GM23338 (cell line): ENCODE measurements around the gene SEMA4C. TPM values are rescaled to one million over a fixed set of nuclear protein-coding genes. Genes with fewer than 3 reads are reported as not detected.

ENCODE experiments used
- ATAC-seq: fragments of 200-7000 bp; cut with Tn5 transposase; 3 replicates; pipeline ENCODE4 v1.9.1; 2020
- DNase-seq: peaks from one replicate; pipeline ENCODE4 v3.0.0-alpha.2; 2015; ENCODE audit warnings: low spot score
- H2AFZ ChIP-seq: fragments of 200-600 bp; sonication (generic); 2 replicates; pipeline ENCODE4 v1.8.0; 2016; ENCODE audit warnings: antibody characterized with exemption, mild to moderate bottlenecking, moderate library complexity
- H3F3A ChIP-seq: fragments of 200-600 bp; sonication (generic); replicated peaks from 2 replicates; pipeline ENCODE4 v1.8.0; 2017; ENCODE audit warnings: antibody characterized with exemption, mixed run types, low read depth
- H3K27ac ChIP-seq: fragments of 200-600 bp; sonication (generic); 2 replicates; pipeline ENCODE4 v1.6.1; 2016; ENCODE audit warnings: low read depth
- H3K27me3 ChIP-seq: fragments of 200-600 bp; sonication (generic); 2 replicates; pipeline ENCODE4 v1.8.0; 2016; ENCODE audit warnings: mild to moderate bottlenecking, mixed run types, moderate library complexity; ENCODE audit not compliant: insufficient read depth
- H3K36me3 ChIP-seq: fragments of 200-600 bp; sonication (generic); 2 replicates; pipeline ENCODE4 v1.8.0; 2016; ENCODE audit warnings: mild to moderate bottlenecking; ENCODE audit not compliant: insufficient read depth
- H3K4me1 ChIP-seq: fragments of 200-600 bp; sonication (generic); 2 replicates; pipeline ENCODE4 v1.8.0; 2016; ENCODE audit warnings: mild to moderate bottlenecking, moderate library complexity; ENCODE audit not compliant: insufficient read depth
- H3K4me2 ChIP-seq: fragments of 200-600 bp; sonication (generic); 2 replicates; pipeline ENCODE4 v1.7.1; 2017; ENCODE audit warnings: mixed run types
- H3K4me3 ChIP-seq: fragments of 200-600 bp; sonication (generic); 2 replicates; pipeline ENCODE4 v1.6.1; 2016; ENCODE audit warnings: mixed run types
- H3K79me2 ChIP-seq: fragments of 200-600 bp; sonication (generic); replicated peaks from 2 replicates; pipeline ENCODE4 v1.8.0; 2017; ENCODE audit warnings: mild to moderate bottlenecking; ENCODE audit not compliant: insufficient read depth
- H3K9me2 ChIP-seq: fragments of 200-600 bp; sonication (generic); 2 replicates; pipeline ENCODE4 v1.8.0; 2017; ENCODE audit not compliant: insufficient read depth
- H4K20me1 ChIP-seq: fragments of 200-600 bp; sonication (generic); replicated peaks from 2 replicates; pipeline ENCODE4 v1.8.0; 2017; ENCODE audit warnings: mild to moderate bottlenecking; ENCODE audit not compliant: insufficient read depth
- H3K27ac Mint-ChIP-seq: 2 replicates; pipeline ENCODE4 v1.8.0; 2020; ENCODE audit warnings: inconsistent platforms, mild to moderate bottlenecking, moderate library complexity, mixed read lengths
- H3K27me3 Mint-ChIP-seq: 3 replicates; pipeline ENCODE4 v1.8.0; 2022; ENCODE audit warnings: low read depth, mild to moderate bottlenecking, moderate library complexity, mixed read lengths, inconsistent platforms; ENCODE audit not compliant: insufficient read depth, poor library complexity
- H3K36me3 Mint-ChIP-seq: 3 replicates; pipeline ENCODE4 v1.8.0; 2021; ENCODE audit warnings: low read depth, mild to moderate bottlenecking, inconsistent platforms, moderate library complexity, mixed read lengths
- H3K4me1 Mint-ChIP-seq: 3 replicates; pipeline ENCODE4 v1.8.0; 2020; ENCODE audit warnings: mild to moderate bottlenecking, inconsistent platforms, mixed read lengths
- H3K4me3 Mint-ChIP-seq: 3 replicates; pipeline ENCODE4 v1.8.0; 2021; ENCODE audit warnings: moderate library complexity, mild to moderate bottlenecking, inconsistent platforms, mixed read lengths
- H3K9me3 Mint-ChIP-seq: 3 replicates; pipeline ENCODE4 v1.8.0; 2020; ENCODE audit warnings: moderate library complexity, mild to moderate bottlenecking, inconsistent platforms, mixed read lengths
- CREB1 ChIP-seq: fragments of 250-450 bp; sonication (Bioruptor Pico); IDR thresholded peaks from 2 replicates; pipeline ENCODE4 v1.5.0; 2020; ENCODE audit warnings: low read depth, mild to moderate bottlenecking, moderate library complexity
- JUNB ChIP-seq: IDR thresholded peaks from one replicate; pipeline ENCODE4 v1.6.1; 2016; ENCODE audit warnings: antibody characterized with exemption; ENCODE audit not compliant: unreplicated experiment
- NANOG ChIP-seq: IDR thresholded peaks from 2 replicates; pipeline ENCODE4 v1.6.1; 2016; ENCODE audit warnings: antibody characterized with exemption, borderline replicate concordance
- REST ChIP-seq: IDR thresholded peaks from one replicate; pipeline ENCODE4 v1.6.1; 2018; ENCODE audit warnings: antibody characterized with exemption; ENCODE audit not compliant: unreplicated experiment
- ZNF114 ChIP-seq: fragments of 250-450 bp; sonication (Bioruptor Pico); IDR thresholded peaks from 2 replicates; pipeline ENCODE4 v1.5.0; 2020; ENCODE audit warnings: mild to moderate bottlenecking, moderate library complexity
- ZNF462 ChIP-seq: fragments of 250-450 bp; sonication (Bioruptor Pico); IDR thresholded peaks from 2 replicates; pipeline ENCODE4 v1.5.0; 2020; ENCODE audit warnings: mild to moderate bottlenecking, moderate library complexity
- polyA plus RNA-seq: library from polyadenylated mRNA; unstranded; fragments of >200 nt; fragmentation: Nextera tagmentation; extraction: Ambion mirVana; gene quantifications from 2 replicates; pipeline ENCODE4 v1.2.1, GENCODE V29; 2016
- total RNA-seq: library from RNA; depleted of rRNA; stranded (reverse); fragments of >200 nt; shearing (Covaris generic); gene quantifications from 2 replicates; pipeline ENCODE4 v1.2.3, GENCODE V29; 2014

SEMA4C gene
- total and polyA plus RNA-seq, 2 experiments from 2014 or later = 16.8 to 80.7 TPM

- TF ChIP-seq ZNF462 = no peak
- no peak for TF ChIP-seq NANOG
- TF ChIP-seq ZNF114 (CRISPR knock-in tag) = no peak
- TF ChIP-seq REST = no peak
- TF ChIP-seq CREB1 = no peak
Measured at GRCh38 chr2:96832408-96832753, 37.5 kb downstream of the SEMA4C start (continued).

- Histone ChIP-seq H3K4me3 (no peak overlapping the region), H3K4me1 (peaks cover 18% of the 10 kb centered on the region), H3K27me3 (no peaks in the 10 kb centered on the region), H3K4me2 (no peak overlapping the region), H3F3A (peaks cover 21% of the 10 kb centered on the region; the same call in 1 of the 2 replicates), H3K9me2 (no peaks in the 10 kb centered on the region), H3K27ac (peak overlapping the region; percentile 81), H3K36me3 (peaks cover 24% of the 10 kb centered on the region; the same call in 1 of the 2 replicates), H2AFZ (no peak overlapping the region), H3K79me2 (no peaks in the 10 kb centered on the region), H4K20me1 (peaks cover 11% of the 10 kb centered on the region)
- Mint-ChIP-seq H3K4me1 (peaks cover 22% of the 10 kb centered on the region), H3K27ac (no peak overlapping the region), H3K27me3 (peaks cover 12% of the 10 kb centered on the region), H3K36me3 (peaks cover 79% of the 10 kb centered on the region), H3K9me3 (no peaks in the 10 kb centered on the region; the same call in 2 of the 3 replicates), H3K4me3 (no peak overlapping the region)
- ATAC-seq (peak; percentile 44), DNase-seq (peak; percentile 42)
- TF ChIP-seq JUNB (no peak), REST (peak; percentile 73)
Measured at GRCh38 chr2:96831679-96832078, 38.2 kb downstream of the SEMA4C start.
